Astrocyte (in vitro differentiated cells and primary cell): ENCODE data around the gene ACD. TPM values are rescaled to one million over a fixed set of nuclear protein-coding genes. Genes with fewer than 3 reads are reported as not detected.

Source experiments
- DNase-seq: peaks from one replicate; pipeline ENCODE4 v3.0.0-alpha.2; 2010; ENCODE audit warnings: low read depth
- FAIRE-seq: peaks from 2 replicates; lab custom pipeline; 2011; peaks lifted over from hg19 to GRCh38; lab: Jason Lieb, UNC
- H2AFZ ChIP-seq: 2 replicates; pipeline ENCODE4 v1.6.0; 2012; ENCODE audit warnings: low read depth, low read length, inconsistent platforms
- H3K27ac ChIP-seq: 2 replicates; pipeline ENCODE4 v1.5.1; 2011; ENCODE audit warnings: low read depth, low read length, inconsistent platforms
- H3K27me3 ChIP-seq: 2 replicates; pipeline ENCODE4 v1.6.0; 2011; ENCODE audit warnings: low read length, inconsistent platforms; ENCODE audit not compliant: insufficient read depth
- H3K36me3 ChIP-seq: 2 replicates; pipeline ENCODE4 v1.5.1; 2011; ENCODE audit warnings: low read length, inconsistent platforms; ENCODE audit not compliant: insufficient read depth
- H3K4me1 ChIP-seq: 2 replicates; pipeline ENCODE4 v1.5.1; 2011; ENCODE audit warnings: low read length, inconsistent platforms; ENCODE audit not compliant: insufficient read depth
- H3K4me2 ChIP-seq: 2 replicates; pipeline ENCODE4 v1.6.0; 2012; ENCODE audit warnings: low read length, inconsistent platforms
- H3K4me3 ChIP-seq: 2 replicates; pipeline ENCODE4 v1.5.1; 2011; ENCODE audit warnings: low read depth, mild to moderate bottlenecking, low read length, inconsistent platforms; ENCODE audit not compliant: insufficient read depth
- H3K79me2 ChIP-seq: 2 replicates; pipeline ENCODE4 v1.6.0; 2012; ENCODE audit warnings: mild to moderate bottlenecking, low read length, inconsistent platforms; ENCODE audit not compliant: insufficient read depth
- H3K9ac ChIP-seq: 2 replicates; pipeline ENCODE4 v1.6.0; 2012; ENCODE audit warnings: mild to moderate bottlenecking, low read length, inconsistent platforms
- H3K9me3 ChIP-seq: 2 replicates; pipeline ENCODE4 v1.5.1; 2012; ENCODE audit warnings: low read depth, mild to moderate bottlenecking, low read length, inconsistent platforms; ENCODE audit not compliant: insufficient read depth
- H4K20me1 ChIP-seq: 2 replicates; pipeline ENCODE4 v1.6.0; 2012; ENCODE audit warnings: low read length, inconsistent platforms; ENCODE audit not compliant: insufficient read depth
- H3K27ac Mint-ChIP-seq: one replicate; pipeline ENCODE4 v1.8.0; 2021; ENCODE audit warnings: mild to moderate bottlenecking, mixed read lengths; ENCODE audit not compliant: unreplicated experiment
- H3K27me3 Mint-ChIP-seq: one replicate; pipeline ENCODE4 v1.8.0; 2021; ENCODE audit warnings: low read depth, mixed read lengths; ENCODE audit not compliant: unreplicated experiment
- H3K36me3 Mint-ChIP-seq: one replicate; pipeline ENCODE4 v1.8.0; 2021; ENCODE audit warnings: low read depth, mixed read lengths; ENCODE audit not compliant: unreplicated experiment
- H3K4me1 Mint-ChIP-seq: one replicate; pipeline ENCODE4 v1.8.0; 2021; ENCODE audit warnings: low read depth, mixed read lengths; ENCODE audit not compliant: unreplicated experiment
- H3K4me3 Mint-ChIP-seq: one replicate; pipeline ENCODE4 v1.8.0; 2021; ENCODE audit warnings: mild to moderate bottlenecking, moderate library complexity, mixed read lengths; ENCODE audit not compliant: unreplicated experiment
- H3K9me3 Mint-ChIP-seq: one replicate; pipeline ENCODE4 v1.8.0; 2021; ENCODE audit warnings: mild to moderate bottlenecking, mixed read lengths; ENCODE audit not compliant: unreplicated experiment
- CTCF ChIP-seq: IDR thresholded peaks from 2 replicates; pipeline ENCODE4 v1.5.1; 2011; ENCODE audit warnings: low read depth, mild to moderate bottlenecking, inconsistent platforms, low read length, moderate library complexity; ENCODE audit not compliant: insufficient read depth
- EZH2 ChIP-seq: IDR thresholded peaks from 2 replicates; pipeline ENCODE4 v1.6.1; 2012; ENCODE audit warnings: mild to moderate bottlenecking, low read length, inconsistent platforms; ENCODE audit not compliant: insufficient read depth
- total RNA-seq: library from RNA; stranded (reverse); gene quantifications from 2 replicates; pipeline ENCODE4 v1.2.1, GENCODE V29; 2021

ACD gene
- total RNA-seq, 1 donor from 2014 or later, result 11.8 TPM

DNA sequence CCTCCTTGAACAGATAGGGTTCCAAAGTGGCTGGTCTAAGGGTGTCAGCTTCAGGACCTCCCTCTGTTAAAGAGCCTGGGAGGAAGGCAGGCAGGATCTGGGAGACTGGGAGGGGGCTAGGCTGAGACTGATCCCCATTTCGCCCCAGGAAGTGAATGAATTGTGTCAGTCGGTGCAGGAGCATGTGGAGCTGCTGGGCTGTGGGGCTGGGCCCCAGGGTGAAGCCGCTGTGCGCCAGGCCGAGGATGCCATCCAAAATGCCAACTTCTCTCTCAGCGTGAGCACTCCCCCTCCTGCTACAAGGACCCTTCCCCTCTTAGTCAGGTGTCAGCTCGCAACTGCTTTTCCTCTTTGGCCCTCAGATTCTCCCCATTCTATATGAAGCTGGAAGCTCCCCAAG, 9.0 kb downstream of the ACD start:
- DNase-seq, result no peak
- no peak overlapping the region for H3K9ac ChIP-seq
- H3K9me3 Mint-ChIP-seq, result peaks cover 5% of the 10 kb centered on the region
- H4K20me1 ChIP-seq, result peaks cover 23% of the 10 kb centered on the region
- no peaks in the 10 kb centered on the region for H3K9me3 ChIP-seq
- H3K4me1 Mint-ChIP-seq, result peaks cover 1% of the 10 kb centered on the region
- peaks cover 46% of the 10 kb centered on the region for H3K27me3 ChIP-seq
- no peak overlapping the region for H2AFZ ChIP-seq
- no peaks in the 10 kb centered on the region for H3K36me3 ChIP-seq
- no peaks in the 10 kb centered on the region for H3K79me2 ChIP-seq
- H3K36me3 Mint-ChIP-seq, result peaks cover 9% of the 10 kb centered on the region
- H3K4me3 ChIP-seq, result no peak overlapping the region
- TF ChIP-seq CTCF, result no peak
- no peak for TF ChIP-seq EZH2
- no peak for FAIRE-seq
- no peak overlapping the region for H3K4me3 Mint-ChIP-seq
- peaks cover 54% of the 10 kb centered on the region for H3K27me3 Mint-ChIP-seq
- peaks cover 7% of the 10 kb centered on the region for H3K4me1 ChIP-seq
- H3K27ac ChIP-seq, result no peak overlapping the region
- H3K27ac Mint-ChIP-seq, result no peak overlapping the region
- no peak overlapping the region for H3K4me2 ChIP-seq

GRCh38 chr16:67650023-67650422, 10.0 kb downstream of the ACD start:
- H3K36me3 ChIP-seq, result no peaks in the 10 kb centered on the region
- H3K27me3 ChIP-seq, result peaks cover 50% of the 10 kb centered on the region
- no peak overlapping the region for H3K4me3 ChIP-seq
- H3K4me2 ChIP-seq, result no peak overlapping the region
- no peaks in the 10 kb centered on the region for H3K9me3 ChIP-seq
- peaks cover 18% of the 10 kb centered on the region for H4K20me1 ChIP-seq
- no peak overlapping the region for H3K27ac Mint-ChIP-seq
- no peak for DNase-seq
- H3K9ac ChIP-seq, result no peak overlapping the region
- H3K79me2 ChIP-seq, result no peaks in the 10 kb centered on the region
- peaks cover 5% of the 10 kb centered on the region for H3K9me3 Mint-ChIP-seq
- H3K4me1 ChIP-seq, result peaks cover 7% of the 10 kb centered on the region
- no peak overlapping the region for H2AFZ ChIP-seq
- TF ChIP-seq EZH2 (no peak), CTCF (no peak)
- H3K4me3 Mint-ChIP-seq, result peak overlapping the region; percentile 66
- H3K4me1 Mint-ChIP-seq, result peaks cover 1% of the 10 kb centered on the region
- FAIRE-seq, result no peak
- H3K27me3 Mint-ChIP-seq, result peaks cover 50% of the 10 kb centered on the region
- no peak overlapping the region for H3K27ac ChIP-seq
- H3K36me3 Mint-ChIP-seq, result peaks cover 7% of the 10 kb centered on the region

GRCh38 chr16:67649494-67649931, 10.5 kb downstream of the ACD start:
- Mint-ChIP-seq H3K4me1 (peaks cover 1% of the 10 kb centered on the region), H3K36me3 (peaks cover 7% of the 10 kb centered on the region), H3K4me3 (no peak overlapping the region), H3K27ac (no peak overlapping the region), H3K27me3 (peaks cover 45% of the 10 kb centered on the region), H3K9me3 (peaks cover 5% of the 10 kb centered on the region)
- Histone ChIP-seq H4K20me1 (peaks cover 18% of the 10 kb centered on the region), H3K9me3 (no peaks in the 10 kb centered on the region), H3K4me1 (peaks cover 7% of the 10 kb centered on the region), H3K79me2 (no peaks in the 10 kb centered on the region), H2AFZ (no peak overlapping the region), H3K9ac (no peak overlapping the region), H3K36me3 (no peaks in the 10 kb centered on the region), H3K27me3 (peaks cover 51% of the 10 kb centered on the region), H3K4me2 (no peak overlapping the region), H3K4me3 (no peak overlapping the region), H3K27ac (no peak overlapping the region)
- FAIRE-seq, result no peak
- no peak for DNase-seq
- TF ChIP-seq CTCF (no peak), EZH2 (no peak)
